HG02798 (cell line): ENCODE data around the gene BBS1.
A peak's percentile ranks its signal among the peaks of the same experiment; 100 is the strongest.
"Not testable (repeated sequence)": the region's sequence is repeated elsewhere in the genome, so short reads cannot be mapped to it uniquely, and the experiment has no call there.

ENCODE experiments used
- ATAC-seq: cut with Tn5 transposase; IDR thresholded peaks from one replicate; pipeline ENCODE4 v1.9.1; 2021; ENCODE audit warnings: mild to moderate bottlenecking; ENCODE audit not compliant: unreplicated experiment, poor library complexity

The BBS1 gene

DNA sequence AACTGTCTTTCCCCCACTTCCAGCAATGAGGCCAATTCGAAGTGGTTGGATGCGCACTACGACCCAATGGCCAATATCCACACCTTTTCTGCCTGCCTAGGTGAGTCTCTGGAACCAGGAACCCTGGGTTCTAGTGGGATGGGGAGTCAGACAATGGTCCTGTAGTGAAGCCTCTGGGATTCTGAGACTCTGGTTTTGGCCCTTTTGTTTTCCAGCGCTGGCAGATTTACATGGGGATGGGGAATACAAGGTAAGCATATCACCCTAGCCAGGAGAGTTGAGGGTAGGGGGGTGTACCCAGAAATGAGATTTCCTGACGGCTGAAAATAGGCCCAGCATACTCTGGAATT lies 530 bp downstream of the BBS1 start:
- no peak for ATAC-seq

DNA sequence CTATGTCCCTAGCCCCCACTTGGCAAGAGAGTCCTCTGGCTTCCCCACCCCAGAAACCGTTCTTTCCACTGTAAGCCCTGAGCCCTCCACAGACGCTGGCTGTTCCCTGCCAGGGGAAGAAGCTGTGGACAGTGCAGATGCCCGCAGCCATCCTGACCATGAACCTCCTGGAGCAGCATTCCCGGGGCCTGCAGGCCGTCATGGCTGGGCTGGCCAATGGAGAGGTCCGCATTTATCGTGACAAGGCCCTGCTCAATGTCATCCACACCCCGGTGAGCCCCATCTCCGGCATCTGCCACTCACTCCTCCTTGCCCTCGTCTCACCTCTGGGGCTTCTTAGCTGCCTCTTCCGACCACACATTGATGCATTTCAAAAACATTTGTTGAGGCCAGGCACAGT lies 13.2 kb downstream of the BBS1 start:
- no peak for ATAC-seq

GRCh38 chr11:66524304-66525040 lies 14.0 kb downstream of the BBS1 start:
- ATAC-seq, result no peak

DNA sequence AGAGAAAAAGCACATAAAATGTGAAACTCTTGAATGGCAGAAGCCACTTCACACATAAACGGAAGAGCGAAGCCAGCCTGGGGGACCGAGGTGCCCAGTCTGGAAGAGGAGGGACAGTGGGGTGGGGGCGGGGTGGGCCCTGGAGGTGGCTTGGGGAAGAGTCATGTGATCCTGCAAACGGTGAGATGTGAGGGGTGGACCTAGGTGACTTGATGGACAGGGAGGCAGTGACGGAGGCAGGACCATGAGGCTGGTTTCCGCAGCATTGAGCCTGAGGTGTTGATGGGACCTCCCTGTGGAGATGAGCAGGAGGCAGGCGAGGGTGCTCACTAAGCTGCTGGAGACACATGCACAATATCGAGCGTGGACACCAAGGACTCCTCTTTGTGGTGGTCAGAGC lies 18.6 kb downstream of the BBS1 start:
- no peak for ATAC-seq

DNA sequence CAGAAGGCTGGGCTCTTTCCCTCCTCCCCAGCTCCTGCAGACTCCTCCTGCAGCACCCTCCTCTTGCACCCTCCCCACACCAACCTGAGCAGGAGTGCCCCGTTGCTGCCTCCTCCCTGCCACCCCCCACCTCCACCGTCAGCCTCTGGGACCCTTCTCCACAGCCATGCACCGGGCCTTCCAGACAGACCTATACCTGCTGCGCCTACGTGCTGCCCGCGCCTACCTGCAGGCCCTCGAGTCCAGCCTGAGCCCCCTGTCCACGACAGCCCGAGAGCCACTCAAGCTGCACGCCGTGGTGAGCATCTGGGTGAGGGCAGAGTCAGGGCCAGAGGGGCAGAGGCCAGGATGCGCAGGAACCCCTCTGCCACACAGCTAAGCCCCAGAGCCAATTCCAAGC lies 19.2 kb downstream of the BBS1 start:
- no peak for ATAC-seq

DNA sequence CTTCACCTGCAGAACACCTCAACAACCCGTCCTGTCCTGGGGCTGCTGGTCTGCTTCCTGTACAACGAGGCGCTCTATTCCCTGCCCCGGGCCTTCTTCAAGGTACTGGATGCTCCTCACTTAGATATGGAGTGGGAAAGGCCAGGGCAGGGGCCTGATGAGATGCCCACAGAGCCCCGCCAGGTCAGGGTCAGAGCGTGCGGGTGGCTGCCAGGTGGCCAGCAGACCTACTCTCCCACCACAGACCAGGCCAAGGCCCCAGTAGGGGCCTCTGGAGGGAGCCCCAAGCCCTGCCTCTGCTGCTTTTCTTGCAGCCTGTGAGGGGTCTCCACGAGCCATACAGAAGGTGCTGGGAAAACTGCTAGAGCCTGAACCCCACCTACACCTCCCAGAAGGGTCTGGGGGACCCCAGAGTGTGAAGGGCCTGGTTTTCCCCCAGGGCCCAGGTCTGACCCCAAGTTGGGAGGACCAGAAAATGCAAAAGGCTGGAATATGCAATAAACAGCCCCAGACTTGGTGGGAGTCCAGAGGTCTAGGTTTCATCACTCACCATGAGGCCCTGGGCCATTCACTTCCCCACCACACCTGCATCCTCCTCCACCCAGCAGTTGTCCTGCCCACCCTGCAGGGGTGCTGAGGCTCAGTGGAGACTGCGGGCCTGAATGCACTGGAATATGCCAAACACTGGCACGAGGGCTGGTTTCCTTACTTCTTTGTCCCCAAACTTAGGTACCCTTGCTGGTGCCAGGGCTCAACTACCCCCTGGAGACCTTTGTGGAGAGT lies 20.7 kb downstream of the BBS1 start:
- ATAC-seq, result no peak

DNA sequence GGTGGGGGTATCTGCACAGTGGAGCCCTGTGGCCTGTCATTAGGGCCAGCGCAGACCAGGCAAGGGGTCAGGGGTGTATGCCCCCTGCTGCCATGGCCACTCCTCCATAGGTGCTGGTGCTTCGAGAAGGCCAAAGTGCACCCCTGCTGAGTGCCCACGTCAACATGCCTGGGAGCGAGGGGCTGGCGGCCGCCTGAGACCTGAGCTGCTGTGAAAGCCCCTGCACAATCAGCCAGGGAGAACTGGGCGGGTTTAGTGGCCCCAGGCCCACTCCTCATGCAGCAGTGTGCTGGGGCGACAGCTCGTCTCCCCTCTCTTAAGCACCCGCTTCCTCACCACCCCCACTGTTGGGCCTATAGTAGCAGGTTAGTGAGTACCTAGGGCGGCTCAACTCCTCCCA lies 21.4 kb downstream of the BBS1 start:
- ATAC-seq, result no peak

DNA sequence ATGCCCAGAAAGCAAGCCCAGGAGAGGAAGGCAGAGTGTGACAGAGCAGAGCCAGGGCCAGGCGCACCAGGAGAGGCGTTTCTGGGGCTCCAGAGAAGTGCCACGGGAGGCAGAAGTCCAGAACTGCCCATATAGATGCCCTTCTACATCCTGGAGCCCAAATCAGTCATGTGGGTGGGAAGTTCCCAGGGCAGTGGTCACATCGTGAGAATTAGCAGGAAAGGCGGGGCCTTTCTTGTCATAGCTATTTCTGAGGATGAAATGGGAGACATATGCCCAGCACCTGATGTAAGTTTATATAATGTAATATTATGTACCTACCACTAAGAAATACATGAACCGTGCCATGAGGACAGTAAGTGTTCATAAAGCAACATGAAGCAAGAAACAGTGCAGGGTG lies 22.3 kb downstream of the BBS1 start:
- no peak for ATAC-seq

DNA sequence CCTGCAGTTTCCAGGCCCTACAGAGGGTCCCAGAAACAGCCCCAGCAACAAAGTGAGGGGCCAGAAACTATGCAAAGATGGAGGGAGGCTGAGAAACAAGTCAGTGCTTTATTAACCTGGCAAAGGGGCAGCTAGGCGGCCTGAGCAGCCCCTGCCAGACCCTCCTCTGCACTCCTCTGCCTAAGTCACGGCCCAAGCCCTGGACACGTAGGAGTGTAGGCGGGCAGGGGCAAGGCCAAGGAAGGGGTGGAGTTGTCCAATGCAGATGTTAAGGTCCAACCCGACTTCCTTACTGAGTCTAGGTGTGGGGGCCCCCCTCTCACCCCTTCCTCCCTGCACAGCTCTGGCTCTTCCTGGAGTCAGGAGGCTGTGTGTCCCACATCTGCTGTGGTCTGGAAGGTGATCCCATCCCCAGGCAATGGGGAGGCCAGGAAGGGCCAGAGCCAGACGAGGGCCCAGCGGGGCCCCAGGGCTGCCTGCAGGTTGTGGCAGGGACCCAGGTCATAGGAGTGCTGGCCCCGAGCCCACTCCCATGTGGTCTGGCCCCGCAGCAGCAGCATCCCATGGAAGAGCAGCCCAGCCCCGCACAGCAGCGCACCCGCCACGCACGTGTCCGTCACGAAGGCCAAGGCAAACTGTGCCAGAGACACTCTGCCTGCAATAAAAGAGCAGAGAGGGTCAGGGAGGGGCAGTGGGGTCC lies 28.9 kb downstream of the BBS1 start:
- ATAC-seq, result no peak

DNA sequence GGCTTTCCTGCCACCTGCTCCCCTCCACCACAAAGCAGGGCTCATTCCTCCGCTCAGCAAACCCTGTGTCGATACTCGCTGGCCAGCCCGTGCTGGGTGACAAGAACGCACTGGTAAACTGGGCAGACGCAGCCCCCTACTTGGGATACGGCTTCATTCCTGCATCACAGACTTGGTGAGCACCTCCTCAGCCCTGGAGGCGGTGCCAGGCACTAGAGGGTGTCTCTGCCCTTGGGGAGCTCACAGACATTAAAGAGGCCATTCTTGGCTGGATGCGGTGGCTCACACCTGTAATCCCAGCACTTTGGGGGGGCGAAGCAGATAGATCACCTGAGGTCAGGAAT lies 29.4 kb downstream of the BBS1 start:
- no peak for ATAC-seq

- not testable (repeated sequence) for ATAC-seq
Observed at GRCh38 chr11:66540598-66540997, 30.2 kb downstream of the BBS1 start.

DNA sequence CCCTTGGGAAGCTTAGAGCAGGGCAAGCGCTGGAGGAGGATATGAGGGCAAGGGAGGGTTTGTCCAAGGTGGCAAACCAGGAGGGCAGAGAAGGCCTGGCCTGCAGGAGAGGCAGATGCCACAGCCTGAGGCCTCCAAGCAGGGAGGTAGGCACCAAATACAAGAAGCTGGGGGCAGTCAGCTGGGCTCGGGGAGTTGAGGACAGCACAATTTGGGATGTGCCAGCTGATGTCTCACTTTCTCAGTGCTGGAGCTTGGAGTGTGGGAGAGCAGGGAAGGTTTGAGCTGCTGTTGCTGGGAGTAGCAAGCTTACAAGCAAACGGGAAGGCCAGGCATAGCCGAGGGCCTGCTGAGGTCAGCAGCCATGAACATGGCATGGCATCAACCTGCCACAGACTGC lies 31.5 kb downstream of the BBS1 start:
- ATAC-seq, result no peak

DNA sequence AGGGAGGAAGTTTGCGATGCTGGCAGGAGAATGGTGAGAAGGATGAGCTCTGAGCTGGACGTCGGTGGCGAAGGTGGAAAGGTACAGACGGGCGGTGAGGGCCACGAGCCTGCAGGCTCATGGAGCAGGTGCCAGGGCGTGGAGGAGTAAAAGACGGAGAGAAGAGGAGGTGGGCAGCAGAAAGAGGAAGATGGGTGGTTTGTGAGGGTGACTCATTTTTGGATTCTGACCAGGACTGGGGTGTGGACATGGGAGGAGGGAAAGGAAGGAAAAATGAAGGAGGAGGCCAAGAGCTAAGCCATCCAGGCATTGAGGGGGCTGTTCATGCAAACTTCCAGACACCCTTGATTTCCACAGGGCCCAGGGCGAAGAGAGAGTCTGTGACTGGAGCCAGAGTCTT lies 31.9 kb downstream of the BBS1 start:
- no peak for ATAC-seq

GRCh38 chr11:66543263-66544107 lies 33.0 kb downstream of the BBS1 start:
- ATAC-seq, result no peak

DNA sequence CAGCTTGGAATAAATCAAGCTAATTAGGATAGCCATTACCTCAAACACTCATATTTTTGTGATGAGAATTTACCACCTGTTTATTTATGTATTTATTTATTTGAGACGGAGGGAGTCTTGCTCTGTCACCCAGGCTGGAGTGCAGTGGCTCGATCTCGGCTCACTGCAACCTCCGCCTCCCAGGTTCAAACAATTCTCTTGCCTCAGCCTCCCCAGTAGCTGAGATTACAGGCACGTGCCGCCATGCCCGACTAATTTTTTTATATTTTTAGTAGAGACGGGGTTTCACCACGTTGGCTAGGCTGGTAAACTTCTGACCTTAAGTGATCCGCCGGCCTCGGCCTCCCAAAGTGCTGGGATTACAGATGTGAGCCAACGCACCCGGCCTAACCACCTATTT lies 34.5 kb downstream of the BBS1 start:
- ATAC-seq, result not testable (repeated sequence)

DNA sequence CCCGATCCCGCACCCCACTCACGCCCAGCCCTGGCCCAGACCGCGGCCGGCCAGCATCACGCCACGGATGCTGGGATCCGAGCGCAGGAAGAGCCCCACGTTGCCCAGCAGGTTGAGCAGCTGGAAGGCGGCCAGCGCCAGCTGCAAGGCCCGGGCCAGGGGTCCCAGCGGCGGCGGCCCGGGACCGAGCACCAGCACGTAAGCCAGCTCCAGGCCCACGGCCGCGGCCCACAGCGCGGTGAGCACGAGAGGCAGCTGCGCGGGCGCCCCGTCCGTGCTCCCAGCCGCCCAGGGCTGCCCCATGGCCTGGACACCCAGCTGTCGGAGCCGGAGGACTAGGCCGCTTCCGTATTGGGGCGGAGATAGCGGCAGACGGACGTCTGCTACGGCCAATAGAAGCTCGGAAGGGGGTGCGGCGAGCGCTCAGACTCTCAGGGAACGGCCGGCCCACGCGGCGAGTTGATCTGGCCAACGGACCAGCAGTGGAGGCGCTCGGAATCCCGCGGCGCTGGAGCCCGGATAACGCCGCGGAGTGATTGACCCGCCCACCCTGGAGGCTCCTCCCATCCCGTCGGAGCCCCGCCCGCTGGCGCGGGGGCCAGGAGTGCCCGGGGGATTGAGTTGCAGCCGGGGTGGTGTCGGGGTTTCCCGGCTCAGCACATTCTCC lies 35.4 kb downstream of the BBS1 start, which contains the start of gene ZDHHC24:
Gene ZDHHC24 (minus strand): TSS at position 348 of the 667 bp plus-strand sequence. CDS start 45 bp downstream, at position 303.
- ATAC-seq, result peak; percentile 88

GRCh38 chr11:66546368-66546965 lies 36.0 kb downstream of the BBS1 start, which contains the start of gene ACTN3:
ACTN3 (plus strand) TSS chr11:66546903; CDS start chr11:66546938, 35 bp downstream.
- no peak for ATAC-seq

DNA sequence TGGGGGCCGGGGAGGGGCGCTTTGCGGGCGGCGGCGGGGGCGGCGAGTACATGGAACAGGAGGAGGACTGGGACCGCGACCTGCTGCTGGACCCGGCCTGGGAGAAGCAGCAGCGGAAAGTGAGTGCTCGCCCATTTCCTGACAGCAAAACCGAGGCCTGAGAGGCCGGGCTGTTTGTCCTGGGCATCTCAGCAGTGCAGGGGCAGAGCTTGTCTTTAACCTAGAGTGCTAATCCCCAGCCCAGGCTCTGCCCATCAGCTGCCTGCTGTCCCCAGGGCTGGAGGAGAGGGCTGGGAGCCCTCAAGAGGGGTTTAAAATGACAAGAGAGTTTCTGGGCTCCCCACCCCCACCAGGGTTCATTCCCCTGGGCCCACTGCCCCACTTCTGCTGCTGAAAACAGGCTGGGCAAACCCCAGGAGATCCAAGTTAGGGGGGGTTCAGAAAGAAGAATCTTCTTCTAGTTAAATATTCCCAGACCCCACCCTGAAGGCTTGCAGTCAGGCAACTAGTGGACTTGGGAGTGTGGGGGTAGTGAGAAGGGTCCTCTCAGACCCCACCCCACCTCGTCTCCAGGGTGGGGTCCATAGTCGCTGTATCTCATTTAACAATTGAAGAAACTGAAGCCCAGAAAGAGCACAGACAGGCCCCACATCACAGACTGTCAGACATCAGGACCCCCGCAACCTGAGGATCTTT lies 36.7 kb downstream of the BBS1 start:
- no peak for ATAC-seq

GRCh38 chr11:66547662-66548009 lies 37.2 kb downstream of the BBS1 start:
- no peak for ATAC-seq
